Fibroblast of mammary gland (primary cell): ENCODE data around the gene SDR42E2.
"Not testable (repeated sequence)": the region's sequence is repeated elsewhere in the genome, so short reads cannot be mapped to it uniquely, and the experiment has no call there.

ENCODE experiments used
- DNase-seq: peaks from one replicate; pipeline ENCODE4 v3.0.0-alpha.2; 2010; ENCODE audit warnings: low read depth
- H3K4me3 ChIP-seq: 2 replicates; pipeline ENCODE4 v1.5.1; 2011; ENCODE audit warnings: low read depth, mild to moderate bottlenecking, low read length, moderate library complexity; ENCODE audit not compliant: control insufficient read depth
- TF ChIP-seq, protein P1 (sequence below): conservative IDR thresholded peaks from 2 replicates; pipeline ENCODE4 v1.5.1; 2011; ENCODE audit warnings: low read depth, low read length, inconsistent platforms; ENCODE audit not compliant: control insufficient read depth, insufficient read depth

The SDR42E2 gene

DNA sequence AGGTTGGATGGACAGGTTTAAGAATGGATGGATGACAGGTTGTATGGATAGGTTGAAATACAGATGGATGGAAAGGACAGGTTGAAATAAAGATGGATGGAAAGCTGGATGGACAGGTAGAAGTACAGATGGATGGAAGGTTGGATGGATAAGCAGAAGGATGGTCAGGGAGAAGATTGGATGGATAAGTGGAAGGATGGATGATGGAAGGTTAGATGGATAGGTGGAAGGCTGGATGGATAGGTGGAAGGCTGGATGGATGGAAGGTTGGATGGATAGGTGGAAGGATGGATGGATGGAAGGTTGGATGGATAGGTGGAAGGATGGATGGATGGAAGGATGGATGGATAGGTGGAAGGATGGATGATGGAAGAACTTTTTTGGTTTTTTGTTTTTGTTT is 905 bp upstream of the SDR42E2 start:
- no peak for DNase-seq
- H3K4me3 ChIP-seq, result no peak overlapping the region
- TF ChIP-seq, protein P1, sequence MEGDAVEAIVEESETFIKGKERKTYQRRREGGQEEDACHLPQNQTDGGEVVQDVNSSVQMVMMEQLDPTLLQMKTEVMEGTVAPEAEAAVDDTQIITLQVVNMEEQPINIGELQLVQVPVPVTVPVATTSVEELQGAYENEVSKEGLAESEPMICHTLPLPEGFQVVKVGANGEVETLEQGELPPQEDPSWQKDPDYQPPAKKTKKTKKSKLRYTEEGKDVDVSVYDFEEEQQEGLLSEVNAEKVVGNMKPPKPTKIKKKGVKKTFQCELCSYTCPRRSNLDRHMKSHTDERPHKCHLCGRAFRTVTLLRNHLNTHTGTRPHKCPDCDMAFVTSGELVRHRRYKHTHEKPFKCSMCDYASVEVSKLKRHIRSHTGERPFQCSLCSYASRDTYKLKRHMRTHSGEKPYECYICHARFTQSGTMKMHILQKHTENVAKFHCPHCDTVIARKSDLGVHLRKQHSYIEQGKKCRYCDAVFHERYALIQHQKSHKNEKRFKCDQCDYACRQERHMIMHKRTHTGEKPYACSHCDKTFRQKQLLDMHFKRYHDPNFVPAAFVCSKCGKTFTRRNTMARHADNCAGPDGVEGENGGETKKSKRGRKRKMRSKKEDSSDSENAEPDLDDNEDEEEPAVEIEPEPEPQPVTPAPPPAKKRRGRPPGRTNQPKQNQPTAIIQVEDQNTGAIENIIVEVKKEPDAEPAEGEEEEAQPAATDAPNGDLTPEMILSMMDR, result no peak

DNA sequence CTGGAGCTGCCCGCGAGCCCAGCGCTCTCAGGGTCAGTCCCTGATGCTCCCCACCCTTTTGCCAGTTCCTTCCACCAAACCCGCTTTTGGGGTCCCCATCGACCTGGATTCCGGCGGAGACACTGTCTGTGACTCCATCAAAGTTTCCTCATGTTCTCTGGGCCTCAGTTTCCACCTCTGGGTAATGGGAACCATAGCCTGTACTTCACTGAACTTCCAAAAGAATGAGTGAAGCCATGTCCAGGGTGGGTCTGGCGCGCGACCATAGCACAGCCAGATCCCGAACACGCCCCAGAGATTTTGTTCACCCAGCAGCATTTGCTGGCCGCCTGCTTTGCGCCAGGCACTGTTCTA is 327 bp downstream of the SDR42E2 start:
- DNase-seq, result no peak
- H3K4me3 ChIP-seq, result no peak overlapping the region
- TF ChIP-seq, protein P1, result no peak

DNA sequence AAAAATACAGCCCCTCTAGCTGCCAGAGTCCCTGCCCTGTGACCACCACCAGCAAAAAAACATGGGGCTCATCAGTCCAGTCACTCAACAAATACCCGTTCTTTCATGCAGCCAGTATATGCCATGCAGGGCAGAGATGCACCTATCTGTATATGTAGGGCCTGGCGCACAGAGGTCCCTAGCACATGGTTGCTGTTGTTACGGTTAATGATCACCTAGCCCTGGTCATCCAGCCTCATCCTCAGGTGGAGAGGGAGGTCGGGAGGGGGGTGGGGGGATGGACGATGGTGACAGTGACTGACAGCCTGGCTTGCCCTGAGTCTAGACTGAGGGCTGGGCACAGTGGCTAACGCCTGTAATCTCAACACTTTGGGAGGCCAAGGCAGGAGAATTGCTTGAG is 1.5 kb downstream of the SDR42E2 start:
- no peak for DNase-seq
- H3K4me3 ChIP-seq, result no peak overlapping the region
- TF ChIP-seq, protein P1, result no peak

DNA sequence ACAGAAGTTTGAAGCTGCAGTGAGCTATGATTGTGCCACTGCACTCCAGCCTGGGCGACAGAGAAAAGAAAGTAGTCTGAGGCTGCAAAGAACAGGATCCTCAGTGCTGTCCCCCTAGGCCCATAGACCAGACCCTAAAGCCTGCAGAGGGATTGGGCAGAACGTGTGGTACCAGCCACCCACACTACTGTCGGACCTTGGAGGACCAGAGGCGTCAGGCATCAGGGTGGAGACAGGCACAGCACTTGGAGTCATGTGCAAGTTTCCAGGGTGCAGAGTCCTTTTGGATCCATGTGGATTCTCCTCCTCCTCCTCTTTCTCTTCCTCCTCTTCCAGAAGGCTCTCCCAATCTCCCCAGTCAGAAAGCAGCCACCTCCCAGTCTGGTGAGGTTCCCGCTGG is 2.2 kb downstream of the SDR42E2 start:
- no peak for DNase-seq
- TF ChIP-seq, protein P1, result no peak
- no peak overlapping the region for H3K4me3 ChIP-seq

DNA sequence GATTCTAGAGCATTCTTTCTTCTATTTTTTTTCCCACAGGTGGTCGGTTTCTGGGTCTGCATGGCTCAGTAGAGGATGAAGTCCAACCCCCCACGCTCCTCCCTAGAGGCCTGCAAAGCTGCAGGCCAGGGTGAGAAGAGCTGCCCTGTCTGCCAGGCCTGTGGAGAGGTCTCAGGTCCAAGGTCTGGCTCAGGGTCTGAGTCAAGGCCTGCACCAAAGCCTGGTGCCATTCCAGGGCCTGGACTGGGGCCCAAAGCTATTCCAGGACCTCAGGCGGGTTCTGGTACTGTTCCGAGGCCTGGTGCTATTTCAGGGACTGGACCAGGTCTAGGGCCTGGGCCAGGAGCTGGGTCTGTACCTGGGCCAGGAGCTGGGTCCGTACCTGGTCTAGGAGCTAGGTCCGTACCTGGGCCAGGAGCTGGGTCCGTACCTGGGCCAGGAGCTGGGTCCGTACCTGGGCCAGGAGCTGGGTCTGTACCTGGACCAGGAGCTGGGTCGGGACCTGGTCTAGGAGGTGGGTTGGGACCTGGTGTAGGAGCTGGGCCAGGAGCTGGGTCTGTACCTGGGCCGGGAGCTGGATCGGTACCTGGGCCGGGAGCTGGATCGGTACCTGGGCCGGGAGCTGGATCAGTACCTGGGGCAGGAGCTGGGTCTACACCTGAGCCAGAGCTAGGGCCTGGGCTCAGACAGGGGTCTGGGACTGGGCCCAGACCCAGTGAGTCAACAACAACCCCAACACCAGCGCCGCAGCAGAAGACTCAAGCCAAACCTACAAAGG is 3.4 kb downstream of the SDR42E2 start:
- TF ChIP-seq, protein P1, result no peak
- DNase-seq, result no peak
- H3K4me3 ChIP-seq, result no peak overlapping the region

DNA sequence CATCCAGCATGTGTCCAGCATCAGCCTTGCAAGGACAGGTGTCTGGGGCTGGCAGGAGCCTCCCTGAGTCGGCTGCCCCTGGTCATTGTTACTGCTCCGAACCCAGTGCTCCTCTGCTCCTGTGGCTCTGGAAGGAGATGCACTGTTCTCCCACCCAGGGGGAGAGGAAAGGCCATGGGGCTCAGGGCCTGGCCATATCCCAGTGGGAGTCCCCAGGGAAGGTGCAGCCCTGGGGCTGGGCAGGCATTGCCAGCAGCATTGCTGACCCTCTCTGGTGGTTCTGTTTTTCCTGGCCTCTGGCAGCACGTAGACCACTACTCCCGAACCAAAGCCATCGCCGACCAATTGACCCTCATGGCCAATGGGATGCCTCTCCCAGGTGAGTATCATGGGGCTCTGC is 9.6 kb downstream of the SDR42E2 start:
- TF ChIP-seq, protein P1, result no peak
- no peak overlapping the region for H3K4me3 ChIP-seq
- DNase-seq, result no peak

DNA sequence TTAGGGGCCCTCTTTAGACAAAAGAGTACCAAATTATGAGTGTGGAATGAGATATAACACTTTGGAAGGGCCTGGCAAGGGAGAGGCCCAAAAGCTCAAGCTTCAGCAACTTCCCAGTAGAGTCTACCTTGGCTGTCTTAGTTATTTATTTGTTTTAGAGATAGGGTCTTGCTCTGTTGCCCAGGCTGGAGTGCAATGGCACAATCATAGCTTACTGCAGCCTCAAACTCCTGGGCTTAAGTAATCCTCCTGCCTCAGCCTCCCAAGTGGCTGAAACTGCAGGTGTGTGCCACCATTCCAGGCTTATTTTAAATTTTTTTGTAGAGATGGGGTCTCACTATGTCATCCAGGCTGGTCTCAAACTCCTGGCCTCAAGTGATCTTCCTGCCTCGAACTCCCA is 10.3 kb downstream of the SDR42E2 start:
- DNase-seq, H3K4me3 ChIP-seq: not testable (repeated sequence)
